GM13976 (cell line): ENCODE measurements around the gene GARNL3.

Experiments used
- DNase-seq: peaks from one replicate; pipeline ENCODE4 v3.0.0; 2012; ENCODE audit warnings: low spot score
- CTCF ChIP-seq: IDR thresholded peaks from 2 replicates; pipeline ENCODE4 v1.5.1; 2012; ENCODE audit warnings: borderline replicate concordance, mild to moderate bottlenecking; ENCODE audit not compliant: insufficient read depth; ENCODE audit errors: extremely low read depth, missing control alignments, control extremely low read depth
- in situ Hi-C: fragments of 300-500 bp; cut with MboI; formaldehyde crosslinking; loops from one replicate; pipeline ENCODE4 v1.12.0; 2022; ENCODE audit warnings: low sequenced_read_pairs, mixed read lengths, inconsistent platforms; ENCODE audit not compliant: unreplicated experiment

Gene GARNL3

GRCh38 chr9:127320115-127320378 is 55.5 kb downstream of the GARNL3 start:
- in situ Hi-C loops, result no loop called here
- TF ChIP-seq CTCF, result no peak
- DNase-seq, result no peak

GRCh38 chr9:127323393-127323792 is 58.8 kb downstream of the GARNL3 start:
- no peak for DNase-seq
- in situ Hi-C loops, result no loop called here
- TF ChIP-seq CTCF, result no peak

- in situ Hi-C loops, result no loop called here
- no peak for DNase-seq
- TF ChIP-seq CTCF, result no peak
These were observed 65.9 kb downstream of the GARNL3 start for GRCh38 chr9:127330501-127330900.

GRCh38 chr9:127333221-127334064 is 68.9 kb downstream of the GARNL3 start:
- in situ Hi-C loops, result no loop called here
- no peak for TF ChIP-seq CTCF
- DNase-seq, result no peak

- in situ Hi-C loops, result no loop called here
- TF ChIP-seq CTCF, result no peak
These were observed 70.2 kb downstream of the GARNL3 start for GRCh38 chr9:127334725-127335124.

GRCh38 chr9:127336086-127336485 is 71.5 kb downstream of the GARNL3 start:
- in situ Hi-C loops, result no loop called here
- no peak for TF ChIP-seq CTCF

More at GRCh38 chr9:127334725-127335124, 70.2 kb downstream of the GARNL3 start:
- DNase-seq, result no peak

More at GRCh38 chr9:127336086-127336485, 71.5 kb downstream of the GARNL3 start:
- no peak for DNase-seq
